Brain pericyte (primary cell): ENCODE measurements around the gene CXCR5.
"Not testable (repeated sequence)": the region's sequence is repeated elsewhere in the genome, so short reads cannot be mapped to it uniquely, and the experiment has no call there.

Source experiments
- DNase-seq: peaks from one replicate; pipeline ENCODE4 v3.0.0-alpha.2; 2012; ENCODE audit warnings: low read depth, low spot score

The CXCR5 gene, protein sequence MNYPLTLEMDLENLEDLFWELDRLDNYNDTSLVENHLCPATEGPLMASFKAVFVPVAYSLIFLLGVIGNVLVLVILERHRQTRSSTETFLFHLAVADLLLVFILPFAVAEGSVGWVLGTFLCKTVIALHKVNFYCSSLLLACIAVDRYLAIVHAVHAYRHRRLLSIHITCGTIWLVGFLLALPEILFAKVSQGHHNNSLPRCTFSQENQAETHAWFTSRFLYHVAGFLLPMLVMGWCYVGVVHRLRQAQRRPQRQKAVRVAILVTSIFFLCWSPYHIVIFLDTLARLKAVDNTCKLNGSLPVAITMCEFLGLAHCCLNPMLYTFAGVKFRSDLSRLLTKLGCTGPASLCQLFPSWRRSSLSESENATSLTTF

DNA sequence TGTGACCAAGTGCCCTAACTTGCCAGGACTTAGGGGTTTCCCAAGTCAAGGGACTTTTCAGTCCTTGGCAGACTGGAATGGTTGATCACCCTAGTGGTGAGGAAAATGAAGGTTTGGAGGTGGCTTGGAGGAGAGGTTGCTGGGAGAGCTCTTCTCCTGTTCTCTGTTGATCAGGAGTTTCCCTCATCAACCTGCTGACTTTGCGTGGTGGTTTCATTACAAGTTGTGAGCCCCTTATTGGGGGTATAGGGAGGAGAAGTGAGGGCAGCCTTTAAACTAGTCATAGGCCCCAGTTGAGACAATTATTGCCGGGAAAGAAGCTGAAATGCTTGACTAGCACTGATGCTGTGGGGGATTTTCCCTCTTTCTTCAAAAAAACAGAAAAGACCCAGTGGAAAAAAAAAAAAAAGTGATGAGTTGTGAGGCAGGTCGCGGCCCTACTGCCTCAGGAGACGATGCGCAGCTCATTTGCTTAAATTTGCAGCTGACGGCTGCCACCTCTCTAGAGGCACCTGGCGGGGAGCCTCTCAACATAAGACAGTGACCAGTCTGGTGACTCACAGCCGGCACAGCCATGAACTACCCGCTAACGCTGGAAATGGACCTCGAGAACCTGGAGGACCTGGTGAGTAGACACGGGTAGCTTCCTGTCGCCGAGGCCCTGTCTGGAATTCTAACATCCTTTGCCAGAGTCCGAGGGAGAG lies at the start of gene CXCR5:
Gene CXCR5 (plus strand): TSS at position 525 of the 704 bp plus-strand sequence. CDS start 50 bp downstream, at position 575.
- no peak for DNase-seq

DNA sequence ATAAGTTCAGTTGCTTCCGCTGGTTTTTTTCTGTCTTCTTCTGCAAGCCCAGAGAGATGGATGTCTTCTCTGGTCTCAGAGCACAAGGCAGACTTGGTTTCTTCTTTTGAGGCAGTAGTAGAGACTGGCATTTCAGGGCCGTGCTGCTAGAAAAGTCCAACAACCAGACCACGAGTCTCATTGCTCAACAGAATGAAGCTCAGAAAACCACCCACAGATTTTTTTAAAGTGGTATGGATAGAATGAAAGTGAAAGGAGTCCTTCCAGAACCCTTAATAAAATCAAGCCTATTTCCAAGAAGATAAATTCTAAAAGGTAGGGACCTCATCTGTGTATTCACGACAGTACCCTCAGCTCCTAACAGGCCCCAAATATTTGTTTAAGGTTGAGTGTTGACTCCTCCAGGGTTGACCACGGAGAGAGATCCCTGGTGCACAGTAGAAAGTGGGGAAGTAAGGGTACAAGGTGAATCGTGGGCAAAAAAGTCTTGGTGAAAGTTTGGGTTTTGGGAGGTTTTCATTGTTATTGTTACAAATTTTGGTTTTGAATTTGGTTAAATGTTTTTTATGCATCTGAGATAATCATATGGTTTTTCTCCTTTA lies 49.2 kb upstream of the CXCR5 start:
- DNase-seq: no peak

DNA sequence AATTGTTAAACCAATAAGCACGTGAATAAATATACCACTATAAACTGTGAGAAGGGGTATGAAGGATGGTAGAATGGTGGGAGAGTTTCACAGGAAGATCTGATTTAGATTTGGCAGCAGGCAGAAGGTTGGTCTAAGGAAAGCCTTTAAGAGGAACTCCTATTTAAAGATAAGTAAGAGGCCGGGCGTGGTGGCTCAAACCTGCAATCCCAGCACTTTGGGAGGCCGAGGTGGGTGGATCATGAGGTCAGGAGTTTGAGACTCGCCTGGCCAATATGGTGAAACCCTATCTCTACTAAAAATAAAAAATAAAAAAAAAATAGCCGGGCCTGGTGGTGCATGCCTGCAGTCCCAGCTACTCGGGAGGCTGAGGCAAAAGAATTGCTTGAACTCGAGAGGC lies 45.8 kb upstream of the CXCR5 start:
- DNase-seq: no peak

DNA sequence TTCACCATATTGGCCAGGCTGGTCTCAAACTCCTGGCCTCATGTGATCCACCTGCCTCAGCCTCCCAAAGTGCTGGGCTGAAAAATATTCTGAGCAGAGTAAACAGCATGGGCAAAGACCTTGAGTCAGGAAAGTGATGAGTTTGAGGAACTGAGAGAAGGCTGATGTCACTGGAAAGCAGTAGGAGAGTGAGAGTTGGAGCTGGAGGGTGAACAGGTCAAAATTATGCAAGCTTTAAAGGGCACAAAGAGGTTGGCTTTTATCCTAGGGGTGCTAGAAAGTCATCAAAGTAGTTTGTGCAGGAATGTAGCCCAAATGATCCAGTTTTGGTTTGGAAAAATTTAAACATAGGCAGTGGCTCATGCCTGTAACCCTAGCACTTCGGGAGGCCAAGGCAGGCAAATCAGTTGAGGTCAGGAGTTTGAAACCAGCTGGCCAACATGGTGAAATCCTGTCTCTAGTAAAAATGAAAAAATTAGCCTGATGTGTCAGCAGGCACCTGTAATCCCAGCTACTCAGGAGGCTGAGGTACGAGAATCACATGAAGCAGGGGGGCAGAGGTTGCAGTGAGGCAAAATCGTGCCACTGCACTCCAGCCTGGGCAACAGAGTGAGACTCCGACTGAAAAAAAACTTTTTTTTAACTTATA lies 44.7 kb upstream of the CXCR5 start:
- DNase-seq: no peak

DNA sequence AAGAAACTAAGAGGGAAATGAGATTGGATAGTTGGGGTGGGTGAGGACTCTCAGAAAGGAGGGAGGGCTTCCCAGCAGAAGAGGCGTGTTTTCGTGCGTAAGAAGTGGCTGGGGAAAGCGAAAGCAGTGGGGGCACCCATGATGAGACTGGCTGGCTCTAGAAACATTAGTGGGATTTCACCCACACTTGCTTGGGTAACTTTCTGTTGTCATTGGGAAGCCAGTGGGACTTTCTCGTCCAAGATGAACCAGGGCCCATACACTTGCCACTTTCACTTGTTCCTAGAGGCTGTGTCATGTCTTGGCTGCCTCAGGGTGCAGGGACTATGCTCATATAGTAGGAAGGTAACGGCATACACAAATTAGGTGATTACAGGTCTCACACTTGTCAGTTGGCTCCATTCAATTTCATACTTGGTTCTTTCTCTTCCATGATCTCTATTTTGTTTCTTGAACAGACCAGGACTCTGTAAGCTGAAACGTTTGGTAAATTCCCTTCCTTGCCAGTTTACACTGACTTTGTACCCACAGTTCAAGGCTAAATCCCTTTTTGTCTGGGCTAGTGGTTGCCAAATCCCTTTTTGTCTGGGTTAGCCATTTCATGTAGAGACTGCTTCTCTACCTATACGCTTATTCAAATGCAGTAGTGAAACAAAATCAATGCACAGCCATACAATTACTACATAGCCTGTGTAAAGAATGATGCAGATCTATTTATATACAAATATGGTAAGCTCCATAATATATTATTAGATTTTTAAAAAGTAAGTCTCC lies 42.0 kb upstream of the CXCR5 start:
- no peak for DNase-seq

DNA sequence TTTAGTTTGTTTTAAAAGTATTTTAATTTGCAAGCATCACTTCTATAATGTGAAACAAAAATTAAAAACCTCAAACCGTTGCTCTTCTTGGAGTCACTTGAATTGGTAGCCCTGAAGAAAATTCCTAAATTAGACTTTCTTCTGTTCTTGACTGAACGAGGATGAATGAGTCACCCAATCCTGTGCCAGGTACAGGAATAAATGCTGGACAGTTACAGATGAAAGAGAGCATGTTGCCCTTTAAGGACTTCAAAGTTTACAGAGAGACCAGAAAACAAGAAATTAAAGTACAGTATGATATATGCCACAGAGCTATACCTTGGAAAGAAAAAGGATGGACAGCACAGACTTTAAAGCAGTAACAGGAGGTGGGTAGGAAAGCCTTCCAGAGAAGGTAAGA lies 41.3 kb upstream of the CXCR5 start:
- no peak for DNase-seq

DNA sequence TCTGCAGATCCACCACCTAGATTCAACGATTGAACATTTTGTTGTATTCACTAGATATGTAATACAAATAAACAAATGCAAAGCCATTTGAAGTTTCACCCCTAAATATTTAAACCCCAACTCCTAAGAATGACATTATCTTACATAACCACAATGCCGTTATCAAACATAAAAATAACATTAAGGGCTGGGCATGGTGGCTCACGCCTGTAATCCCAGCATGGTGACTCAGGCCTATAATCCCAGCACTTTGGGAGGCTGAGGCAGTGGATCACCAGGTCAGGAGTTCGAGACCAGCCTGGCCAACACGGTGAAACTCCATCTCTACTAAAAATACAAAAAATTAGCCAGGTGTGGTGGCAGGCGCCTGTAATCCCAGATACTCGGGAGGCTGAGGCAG lies 40.8 kb upstream of the CXCR5 start:
- DNase-seq: not testable (repeated sequence)

DNA sequence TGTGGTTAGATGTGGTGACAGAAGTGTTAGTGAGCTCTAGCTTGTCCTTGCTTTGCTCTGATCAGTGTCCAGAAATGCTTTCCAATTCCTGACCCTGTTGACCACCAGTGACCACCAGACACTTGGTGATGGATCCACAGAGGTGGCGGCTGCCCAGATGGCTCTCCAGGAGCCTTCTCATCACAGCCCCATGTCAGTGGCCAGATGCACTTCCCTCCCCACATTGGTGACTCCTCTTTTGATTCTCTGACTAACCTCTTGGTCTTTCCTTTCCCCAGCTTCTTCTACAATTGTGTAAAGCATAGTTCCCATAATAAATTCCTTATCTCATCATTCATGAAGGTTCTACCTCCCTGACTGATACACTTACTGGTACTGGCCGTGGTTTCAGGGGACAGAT lies 40.1 kb upstream of the CXCR5 start:
- no peak for DNase-seq

DNA sequence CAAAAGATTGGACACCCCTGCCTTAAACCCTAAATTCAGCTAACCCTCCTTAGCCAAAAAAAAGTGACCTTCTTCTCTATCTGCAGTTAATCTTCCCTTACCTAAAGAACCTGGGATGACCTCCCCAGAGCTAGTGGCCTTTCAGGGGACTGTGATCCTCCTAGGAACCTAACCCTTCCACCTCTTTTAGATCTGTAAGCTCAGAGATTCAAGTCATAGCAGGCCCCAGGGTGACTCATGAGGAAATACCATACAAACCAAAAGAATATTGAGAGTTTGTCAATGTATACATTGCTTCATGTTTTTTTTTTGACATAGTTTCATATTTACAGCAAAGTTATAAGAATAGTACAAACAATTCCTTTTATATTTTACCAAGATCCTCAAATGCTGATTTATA lies 38.3 kb upstream of the CXCR5 start:
- no peak for DNase-seq

DNA sequence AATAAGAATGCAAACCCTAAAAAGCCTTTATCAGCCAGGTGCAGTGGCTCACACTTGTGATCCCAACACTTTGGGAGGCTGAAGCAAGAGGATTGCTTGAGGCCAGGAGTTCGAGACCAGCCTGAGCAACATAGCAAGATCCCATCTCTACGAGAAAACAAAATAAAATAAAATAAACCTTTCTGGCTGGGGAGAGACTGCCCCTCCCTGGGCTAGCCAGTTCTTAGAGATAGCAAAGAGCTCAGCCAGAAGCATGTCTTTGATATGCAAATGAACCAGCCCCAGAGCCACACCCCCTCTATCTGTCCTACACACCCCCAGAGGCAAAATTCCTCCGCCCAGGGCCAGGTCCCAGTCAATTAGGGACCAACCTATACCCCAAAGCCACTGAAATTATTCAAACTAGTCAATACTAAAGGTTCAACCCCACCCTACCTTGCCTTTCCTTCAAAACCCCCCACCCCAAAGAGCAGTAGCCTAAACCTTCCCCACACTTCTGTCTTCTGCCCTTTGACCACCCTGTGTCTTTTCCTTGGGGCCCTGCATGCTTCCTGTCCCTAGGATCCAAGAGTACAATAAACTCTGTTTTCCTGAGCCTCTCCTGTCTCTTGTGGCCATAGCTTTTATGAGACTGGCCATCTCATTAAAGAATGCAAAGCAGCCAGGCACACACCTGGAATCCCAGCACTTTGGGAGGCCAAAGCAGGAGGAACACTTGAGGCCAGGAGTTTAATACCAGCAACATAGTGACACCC lies 37.3 kb upstream of the CXCR5 start:
- no peak for DNase-seq

DNA sequence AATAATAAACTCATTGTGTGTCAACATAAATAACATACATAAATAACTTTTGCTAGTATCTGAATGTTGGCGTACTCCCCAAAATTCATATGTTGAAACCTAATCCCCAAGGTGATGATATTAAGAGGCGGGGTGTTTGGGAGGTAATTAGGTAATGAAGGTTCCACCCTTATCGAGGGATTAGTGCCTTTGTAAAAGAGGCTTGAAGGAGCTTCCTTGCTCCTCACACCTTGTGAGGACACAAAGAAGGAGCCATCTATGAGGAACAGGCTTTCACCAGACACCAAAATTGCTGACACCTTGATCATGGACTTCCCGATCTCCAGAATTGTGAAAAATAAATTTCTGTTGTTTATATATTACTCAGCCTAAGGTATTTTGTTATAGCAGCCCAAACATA lies 33.9 kb upstream of the CXCR5 start:
- DNase-seq: no peak

DNA sequence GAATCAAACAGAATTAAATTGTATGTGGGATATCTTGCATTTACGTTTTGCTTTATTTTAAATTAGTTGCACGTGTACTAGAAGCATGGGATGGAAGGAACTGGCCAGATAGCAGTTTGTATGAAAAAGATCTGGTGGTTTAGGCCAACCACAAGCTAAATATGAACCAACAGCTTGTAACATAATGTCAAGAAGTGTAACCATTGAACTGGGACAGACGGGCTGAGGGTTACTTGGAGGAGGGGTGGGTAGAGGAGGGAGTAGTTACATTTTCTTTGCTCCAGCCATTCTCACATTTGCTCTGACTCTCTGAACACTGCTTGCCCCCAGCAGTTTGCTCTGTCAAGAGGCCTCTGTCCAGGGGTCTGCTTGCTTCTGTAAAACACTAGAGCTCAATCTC lies 31.7 kb upstream of the CXCR5 start:
- DNase-seq: no peak

DNA sequence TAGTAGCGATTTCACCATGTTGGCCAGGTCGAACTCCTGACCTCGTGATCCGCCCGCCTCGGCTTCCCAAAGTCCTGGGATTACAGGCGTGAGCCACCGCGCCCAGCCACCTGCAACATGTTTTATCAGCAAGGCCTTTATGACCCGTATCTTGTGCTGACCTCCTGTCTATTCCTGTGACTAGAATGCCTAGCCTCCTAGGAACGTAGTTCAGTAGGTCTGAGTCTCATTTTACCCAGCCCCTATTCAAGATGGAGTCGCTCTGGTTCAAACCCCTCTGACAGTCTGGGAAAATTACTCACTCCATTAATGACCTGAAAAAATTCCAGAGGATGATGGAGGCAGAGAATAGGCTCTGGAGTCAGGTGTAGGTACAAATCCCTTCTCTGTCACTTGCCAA lies 30.0 kb upstream of the CXCR5 start:
- DNase-seq: no peak

DNA sequence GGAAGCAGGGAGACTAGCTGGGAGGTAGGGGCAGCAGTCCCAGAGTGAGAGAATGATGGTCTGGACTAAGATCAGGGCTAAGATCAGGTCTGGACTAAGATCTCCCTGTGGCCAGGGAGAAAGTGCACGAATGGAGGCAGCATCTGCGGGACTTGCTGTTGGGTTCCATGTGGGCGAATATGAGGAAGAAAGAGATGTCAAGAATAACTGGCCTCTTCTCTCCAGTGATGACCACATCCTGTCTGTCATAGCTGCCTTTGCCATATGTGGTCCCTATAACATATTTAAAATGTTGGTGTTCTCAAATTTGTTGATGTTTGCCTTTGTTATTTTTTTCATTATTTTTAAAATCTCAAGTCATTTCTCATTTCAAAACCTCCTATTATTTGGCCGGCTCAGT lies 27.4 kb upstream of the CXCR5 start:
- no peak for DNase-seq

DNA sequence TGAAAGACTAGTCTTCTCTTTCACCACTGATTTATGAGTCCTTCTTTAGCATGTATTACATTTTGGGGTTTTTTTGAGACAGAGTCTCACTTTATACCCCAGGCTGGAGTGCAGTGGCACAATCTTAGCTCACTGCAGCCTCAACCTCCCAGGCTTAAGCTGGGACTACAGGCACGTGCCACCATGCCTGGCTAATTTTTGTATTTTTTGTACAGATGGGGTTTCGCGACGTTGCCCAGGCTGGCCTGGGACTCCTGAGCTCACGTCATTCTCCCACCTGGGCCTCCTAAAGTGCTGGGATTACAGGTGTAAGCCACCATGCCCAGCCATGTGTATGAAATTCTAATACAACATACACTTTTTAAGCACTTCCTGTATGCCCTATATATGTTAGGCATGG lies 26.3 kb upstream of the CXCR5 start:
- DNase-seq: no peak

DNA sequence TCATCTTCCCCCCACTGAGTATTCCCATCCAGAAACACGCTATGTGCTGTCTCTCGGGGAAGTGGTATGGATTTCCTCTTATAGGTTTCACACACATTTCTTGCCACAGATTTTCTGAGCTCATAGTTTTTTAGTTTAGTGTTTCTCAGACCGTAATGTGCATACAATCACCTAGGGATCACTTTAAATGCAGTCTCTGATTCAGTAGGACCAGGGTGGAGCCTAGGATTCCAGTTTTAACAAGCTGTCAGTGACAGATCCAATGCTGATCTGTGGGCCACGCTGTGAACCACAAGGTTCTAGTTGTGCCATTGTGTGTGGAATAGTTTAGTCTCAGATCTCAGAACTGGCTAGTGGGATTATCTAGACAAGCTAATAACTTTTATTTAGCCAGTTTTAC lies 23.7 kb upstream of the CXCR5 start:
- DNase-seq: no peak

DNA sequence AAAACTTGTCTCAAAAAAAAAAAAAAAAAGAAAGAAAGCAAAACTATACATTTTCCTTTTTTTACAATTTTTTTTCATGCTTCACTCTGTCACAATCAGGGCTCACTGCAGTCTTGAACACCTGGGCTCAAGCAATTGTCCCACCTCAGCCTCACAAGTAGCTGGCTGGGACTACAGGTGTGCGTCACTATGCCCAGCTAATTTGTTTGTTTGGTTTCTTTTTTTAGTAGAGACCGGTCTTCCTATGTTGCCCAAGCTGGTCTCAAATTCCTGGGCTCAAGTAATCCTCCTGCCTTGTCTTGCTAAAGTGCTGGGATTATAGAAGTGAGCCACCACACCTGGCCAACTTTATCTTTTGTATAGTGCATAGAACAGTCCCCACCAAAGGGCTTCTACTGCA lies 15.0 kb upstream of the CXCR5 start:
- DNase-seq: no peak

DNA sequence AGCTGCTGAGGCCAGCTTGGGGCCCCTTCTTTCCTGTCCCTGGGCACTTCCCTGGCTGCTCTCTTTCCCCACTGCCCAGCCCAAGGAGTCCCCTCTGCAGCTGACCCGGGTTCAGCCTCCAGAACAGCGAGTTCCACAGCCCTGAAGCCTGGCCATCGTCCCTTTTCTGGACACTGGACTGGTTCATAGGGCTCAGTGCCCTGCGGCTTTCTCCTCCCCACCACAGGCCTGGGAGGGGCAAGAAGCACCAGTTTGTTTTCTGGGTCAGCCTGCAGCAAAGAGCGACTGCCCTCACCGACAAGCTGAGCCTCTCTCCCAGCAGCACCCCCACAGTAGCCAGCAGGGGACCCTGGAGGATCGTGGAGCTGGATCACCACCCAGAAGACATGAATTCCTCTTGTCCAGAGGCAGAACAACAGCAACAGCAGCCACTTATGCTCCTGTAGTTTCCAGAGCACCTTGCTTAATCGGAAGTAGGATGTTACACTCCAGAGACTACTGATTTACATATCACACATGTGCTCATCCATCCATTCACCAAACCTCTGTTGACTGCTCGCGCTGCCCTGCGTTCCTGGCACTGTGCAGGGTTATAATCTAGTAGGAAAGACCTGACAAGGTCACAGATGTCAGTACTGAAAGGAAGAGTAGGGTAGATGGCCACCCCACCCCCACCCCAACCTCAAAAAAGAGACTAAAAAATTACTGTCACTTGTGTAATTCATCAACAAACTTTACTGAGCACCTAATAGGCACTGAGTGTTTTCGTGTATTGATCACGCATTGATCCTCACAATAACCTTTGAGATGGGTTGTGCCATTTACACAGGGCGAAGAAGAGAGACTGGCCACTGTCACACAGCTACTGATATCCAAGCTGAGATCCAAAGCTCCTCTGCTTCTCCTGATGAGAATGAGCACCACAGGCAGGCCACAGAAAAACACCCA lies 13.0 kb upstream of the CXCR5 start:
- no peak for DNase-seq

DNA sequence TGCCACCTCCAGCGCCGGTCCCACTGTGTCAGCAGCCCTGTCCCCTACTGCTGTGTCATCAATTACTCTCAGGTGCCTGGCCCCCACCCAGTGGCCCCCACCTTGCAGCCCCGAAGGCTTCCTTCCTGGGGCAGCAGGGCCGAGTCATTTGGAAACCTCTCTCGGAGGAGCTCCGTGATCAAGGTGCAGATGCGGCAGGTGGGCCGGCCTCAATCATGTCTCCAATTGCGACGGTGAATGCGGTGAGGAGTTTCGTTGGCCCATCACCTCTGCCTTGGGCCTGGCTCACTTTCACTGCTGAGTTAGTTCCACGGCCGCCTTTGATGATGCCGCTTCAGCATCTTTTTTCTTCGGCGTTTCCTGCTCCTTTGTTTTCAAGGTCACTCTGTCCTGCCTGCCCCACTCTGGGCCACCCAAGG lies 11.3 kb upstream of the CXCR5 start:
- DNase-seq: no peak

DNA sequence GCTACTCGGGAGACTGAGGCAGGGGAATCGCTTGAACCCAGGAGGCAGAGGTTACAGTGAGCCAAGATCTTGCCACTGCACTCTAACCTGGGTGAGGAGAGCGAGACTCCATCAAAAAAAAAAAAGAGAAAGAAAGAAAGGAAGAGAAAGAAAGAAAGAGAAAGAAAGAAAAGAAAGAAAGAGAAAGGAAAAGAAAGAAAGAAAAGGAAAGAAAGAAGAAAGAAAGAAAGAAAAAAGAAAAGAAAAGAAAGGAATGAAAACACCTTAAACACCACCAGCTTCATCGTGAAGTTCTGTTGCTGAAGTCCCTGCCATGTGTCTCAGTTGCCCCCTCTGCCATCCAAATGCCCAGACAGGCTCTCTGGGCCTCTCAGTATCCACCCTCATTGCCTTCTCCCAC lies 9.9 kb upstream of the CXCR5 start:
- DNase-seq: no peak
